Measurements from ENCODE around the gene DISP2. TPM values are rescaled to one million over a fixed set of nuclear protein-coding genes. Genes with fewer than 3 reads are reported as not detected.
A peak's percentile ranks its signal among the peaks of the same experiment; 100 is the strongest.

Gene DISP2
- total RNA-seq, 1 experiment from 2014 or later: 10.0 TPM

- H3K4me1 ChIP-seq (ENCODE audit: control insufficient read depth, insufficient read depth, low read length): peaks cover 19% of the 10 kb centered on the region
- no peak overlapping the region for H3K27ac ChIP-seq (ENCODE audit: low read length)
- no peak for TF ChIP-seq SIN3A (IDR thresholded peaks at IDR 0.05; ENCODE audit: borderline replicate concordance, insufficient read depth, low read depth, low read length)
- no peak for TF ChIP-seq POLR2AphosphoS5 (IDR thresholded peaks at IDR 0.05; ENCODE audit: low read depth, low read length)
- TF ChIP-seq CTCF (IDR thresholded peaks at IDR 0.05): no peak
- TF ChIP-seq TCF7L2 (IDR thresholded peaks at IDR 0.05; ENCODE audit: low read depth, low read length): no peak
- no peak for TF ChIP-seq REST (IDR thresholded peaks at IDR 0.05; ENCODE audit: insufficient read depth in 1 of 2, low read depth in 2 of 2, low read length in 1 of 2)
- no peaks in the 10 kb centered on the region for H3K9me3 ChIP-seq (ENCODE audit: control insufficient read depth, insufficient read depth, low read depth, low read length)
- POLR2A ChIA-PET: no interaction called here
- CTCF ChIA-PET: interaction anchor here (0.6 kb wide), 1 partner anchor 23 kb away, joined by 4 read pairs; no protein-coding TSS in a partner anchor
- intact Hi-C loops (cut with micrococcal nuclease; ENCODE audit: unreplicated experiment) (loop anchor here (2.0 to 5.0 kb wide), 3 partner anchors 75 to 143 kb away; partner anchors contain the start of gene INAFM2), in situ Hi-C loops (cut with HindIII; ENCODE audit: low pct_unique_long_range_greater_than_20kb, low sequenced_read_pairs) (no loop called here)
- ATAC-seq: peak; percentile 4; the same call in 1 of the 2 replicates
- no peak for DNase-seq (ENCODE audit: low read depth, low spot score)
- H3K4me3 ChIP-seq (ENCODE audit: low read depth in 2 of 2, low read length in 2 of 2): no peak overlapping the region
- H3K27me3 ChIP-seq (ENCODE audit: control insufficient read depth, insufficient read depth, low read length): no peaks in the 10 kb centered on the region
- no peaks in the 10 kb centered on the region; the same call in 1 of the 2 replicates for H3K36me3 ChIP-seq (ENCODE audit: control insufficient read depth, insufficient read depth, low read length)
- no TSS peak for BruUV-seq (replicated peaks)
Observed at GRCh38 chr15:40420071-40420713, 62.2 kb downstream of the DISP2 start.

- ATAC-seq (peak; percentile 24; the same call in 1 of the 2 replicates), DNase-seq (ENCODE audit: low read depth, low spot score) (no peak)
- CTCF ChIA-PET: interaction anchor here (1.8 to 2.4 kb wide), 3 partner anchors 19 to 82 kb away, joined by 4 to 19 read pairs (median 6); no protein-coding TSS in a partner anchor
- Histone ChIP-seq H3K4me3 (ENCODE audit: low read depth in 2 of 2, low read length in 2 of 2) (no peak overlapping the region), H3K4me1 (ENCODE audit: control insufficient read depth, insufficient read depth, low read length) (peaks cover 19% of the 10 kb centered on the region), H3K27me3 (ENCODE audit: control insufficient read depth, insufficient read depth, low read length) (no peaks in the 10 kb centered on the region), H3K9me3 (ENCODE audit: control insufficient read depth, insufficient read depth, low read depth, low read length) (no peaks in the 10 kb centered on the region), H3K27ac (ENCODE audit: low read length) (no peak overlapping the region), H3K36me3 (ENCODE audit: control insufficient read depth, insufficient read depth, low read length) (no peaks in the 10 kb centered on the region; the same call in 1 of the 2 replicates)
- POLR2A ChIA-PET: no interaction called here
- in situ Hi-C loops (cut with HindIII; ENCODE audit: low pct_unique_long_range_greater_than_20kb, low sequenced_read_pairs) (no loop called here), intact Hi-C loops (cut with micrococcal nuclease; ENCODE audit: unreplicated experiment) (loop anchor here (2.0 to 5.0 kb wide), 3 partner anchors 76 to 143 kb away; partner anchors contain the start of gene INAFM2)
- TF ChIP-seq TCF7L2 (IDR thresholded peaks at IDR 0.05; ENCODE audit: low read depth, low read length) (no peak), SIN3A (IDR thresholded peaks at IDR 0.05; ENCODE audit: borderline replicate concordance, insufficient read depth, low read depth, low read length) (no peak), POLR2AphosphoS5 (IDR thresholded peaks at IDR 0.05; ENCODE audit: low read depth, low read length) (no peak; the same call in 1 of the 2 replicates), REST (IDR thresholded peaks at IDR 0.05; ENCODE audit: insufficient read depth in 1 of 2, low read depth in 2 of 2, low read length in 1 of 2) (no peak), CTCF (IDR thresholded peaks at IDR 0.05) (no peak)
- BruUV-seq (replicated peaks): TSS peak; percentile 67
Observed at GRCh38 chr15:40420793-40421192, 62.8 kb downstream of the DISP2 start.

All from Panc1 (cell line).